GM12878 (cell line): ENCODE results near the gene IL1RAPL1. TPM values are rescaled to one million over a fixed set of nuclear protein-coding genes. Genes with fewer than 3 reads are reported as not detected.

Experiments used
- ATAC-seq: fragments of 200-7000 bp; cut with Tn5 transposase; 3 replicates; pipeline ENCODE4 v1.9.1; 2020; ENCODE audit warnings: mild to moderate bottlenecking, moderate library complexity
- BruUV-seq: library from RNA; stranded (reverse); fragments of 400-500 nt; replicated peaks from 2 replicates; lab custom pipeline; 2021; lab: Mats Ljungman, UMichigan
- CTCF ChIA-PET: fragments of 300-600 bp; sonication (Branson Sonifier 250); formaldehyde crosslinking; extraction: SDS; loops from one replicate; lab custom pipeline; 2021; ENCODE audit warnings: inconsistent platforms; lab: Yijun Ruan, JAX
- POLR2A ChIA-PET: fragments of 350-600 bp; formaldehyde crosslinking; extraction: SDS; loops from one replicate; lab custom pipeline; 2021; ENCODE audit warnings: inconsistent platforms; lab: Charles Lee
- RAD21 ChIA-PET: fragments of 300-600 bp; sonication (Branson Sonifier 250); formaldehyde crosslinking; loops from one replicate; lab custom pipeline; 2023; ENCODE audit warnings: antibody characterized with exemption; ENCODE audit not compliant: unreplicated experiment; lab: Charles Lee
- SMC1A ChIA-PET: fragments of 300-600 bp; sonication (Branson Sonifier 250); formaldehyde crosslinking; loops from one replicate; lab custom pipeline; 2023; ENCODE audit not compliant: unreplicated experiment, uncharacterized antibody; lab: Charles Lee
- DNase-seq: peaks from one replicate; pipeline ENCODE4 v3.0.0-alpha.2; 2011; ENCODE audit warnings: low read depth, low spot score
- FAIRE-seq: peaks from 3 replicates; lab custom pipeline; 2011; peaks lifted over from hg19 to GRCh38; lab: Jason Lieb, UNC
- H2AFZ ChIP-seq: 2 replicates; pipeline ENCODE4 v1.6.0; 2011; ENCODE audit warnings: low read depth, low read length, control low read depth; ENCODE audit not compliant: control insufficient read depth
- H3K27ac ChIP-seq: 2 replicates; pipeline ENCODE4 v1.5.1; 2011; ENCODE audit warnings: control low read depth; ENCODE audit not compliant: control insufficient read depth, insufficient read depth
- H3K27me3 ChIP-seq, 2 experiments: replicated peaks in 1 of 2; 2 replicates each; pipeline versions ENCODE4 v1.6.0 to v1.6.1; 2011; ENCODE audit warnings: low read length in 1 of 2; ENCODE audit not compliant: control insufficient read depth in 2 of 2, insufficient read depth in 2 of 2
- H3K36me3 ChIP-seq, 2 experiments: 2 replicates each; pipeline ENCODE4 v1.5.1; 2011; ENCODE audit warnings: low read length in 1 of 2; ENCODE audit not compliant: control insufficient read depth in 2 of 2, insufficient read depth in 2 of 2
- H3K4me1 ChIP-seq: 2 replicates; pipeline ENCODE4 v1.6.1; 2011; ENCODE audit warnings: mild to moderate bottlenecking, low read length, moderate library complexity, mixed read lengths; ENCODE audit not compliant: control insufficient read depth, insufficient read depth
- H3K4me2 ChIP-seq: 2 replicates; pipeline ENCODE4 v1.6.0; 2011; ENCODE audit warnings: control low read depth; ENCODE audit not compliant: control insufficient read depth, insufficient read depth
- H3K4me3 ChIP-seq: fragments of 200-600 bp; sonication (generic); 2 replicates; pipeline ENCODE4 v1.5.1; 2016
- H3K79me2 ChIP-seq: 2 replicates; pipeline ENCODE4 v1.6.0; 2011; ENCODE audit warnings: low read length; ENCODE audit not compliant: control insufficient read depth, insufficient read depth
- H3K9ac ChIP-seq: 2 replicates; pipeline ENCODE4 v1.8.0; 2011; ENCODE audit warnings: low read length, control low read depth, mixed read lengths; ENCODE audit not compliant: control insufficient read depth, insufficient read depth
- H3K9me3 ChIP-seq: replicated peaks from 3 replicates; pipeline ENCODE4 v1.5.1; 2011; ENCODE audit warnings: mild to moderate bottlenecking, low read length; ENCODE audit not compliant: control insufficient read depth, insufficient read depth
- H4K20me1 ChIP-seq: 2 replicates; pipeline ENCODE4 v1.6.0; 2011; ENCODE audit not compliant: control insufficient read depth, insufficient read depth
- ATF3 ChIP-seq: IDR thresholded peaks from 2 replicates; pipeline ENCODE4 v1.6.1; 2011; ENCODE audit warnings: low read depth, mild to moderate bottlenecking, low read length, moderate library complexity, borderline replicate concordance; ENCODE audit errors: extremely low read depth
- RUNX3 ChIP-seq: IDR thresholded peaks from 2 replicates; pipeline ENCODE4 v1.6.1; 2012; ENCODE audit warnings: low read length, inconsistent platforms
- WGBS: methylation state at CpG from one replicate; pipeline ENCODE4 v1.1.6; 2016; ENCODE audit warnings: low lambda C conversion rate; ENCODE audit not compliant: insufficient replicate concordance, insufficient coverage; ENCODE audit errors: missing lambda C conversion rate; 5-methylcytosine and 5-hydroxymethylcytosine counted together
- in situ Hi-C: fragments of 300-500 bp; cut with MboI; formaldehyde crosslinking; loops from 9 replicates; pipeline ENCODE4 v1.14.3; 2018; ENCODE audit warnings: mixed read lengths
- intact Hi-C: fragments of 100-400 bp; cut with micrococcal nuclease; formaldehyde crosslinking; loops from one replicate; pipeline ENCODE4 v1.14.2; 2022; ENCODE audit not compliant: unreplicated experiment
- polyA plus RNA-seq, 11 experiments: library from polyadenylated mRNA; depleted of rRNA in 4 of 11; unstranded in 6 of 11; stranded (reverse) in 5 of 11; fragments of >200 nt; fragmentation: Nextera tagmentation in 4 of 11; fragmentation: Illumina TruSeq in 1 of 11; extraction: Ambion mirVana in 4 of 11; extraction: Trizol in 1 of 11; gene quantifications; 1 replicate in 1 of 11; 2 replicates in 10 of 11; pipeline versions ENCODE4 v1.2.1 to v1.2.3, GENCODE V29; 2011 to 2016; ENCODE audit warnings: inconsistent platforms in 2 of 11, missing spikeins in 2 of 11, low read depth in 1 of 11
- total RNA-seq, 4 experiments: library from RNA; depleted of rRNA in 3 of 4; stranded (reverse); fragments of >200 nt in 3 of 4; fragmentation: Illumina TruSeq in 1 of 4; extraction: Trizol in 1 of 4; gene quantifications; 2 replicates each; pipeline versions ENCODE4 v1.2.1 to v1.2.3, GENCODE V29; 2013 to 2021
- TF ChIP-seq, protein P1 (sequence below): IDR thresholded peaks from 2 replicates; pipeline ENCODE4 v1.6.1; 2012; ENCODE audit warnings: improper control_type of control experiment, low read depth, low read length; ENCODE audit not compliant: insufficient replicate concordance
- TF ChIP-seq, protein P2 (sequence below): fragments of 450-650 bp; conservative IDR thresholded peaks from 2 replicates; pipeline ENCODE4 v1.6.1; 2017; ENCODE audit warnings: mild to moderate bottlenecking, moderate library complexity

IL1RAPL1 gene
- total and polyA plus RNA-seq, 10 of the 15 experiments (the other 5 are each of a cell fraction or from before 2014, with no cell fraction given), result not detected

DNA sequence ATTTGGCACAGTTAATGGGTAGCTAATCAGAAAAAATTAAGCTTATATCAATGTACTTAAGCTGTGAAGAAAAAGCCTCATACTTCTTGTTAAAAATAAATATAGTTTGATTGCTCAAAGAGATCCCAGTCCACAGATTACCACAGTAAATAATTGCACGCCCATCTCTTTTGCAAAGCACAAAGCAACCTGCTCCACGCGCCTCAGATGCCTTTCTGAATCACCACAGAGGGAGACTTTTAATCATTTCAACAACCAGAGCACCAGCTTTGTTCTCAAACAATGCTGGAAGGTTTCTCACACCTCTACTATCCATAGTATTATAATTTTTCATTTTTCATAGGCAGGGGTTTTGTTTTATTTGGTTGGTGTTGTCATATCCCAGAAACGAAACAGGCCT, 1289.5 kb downstream of the IL1RAPL1 start (continued):
- TF ChIP-seq, protein P1, sequence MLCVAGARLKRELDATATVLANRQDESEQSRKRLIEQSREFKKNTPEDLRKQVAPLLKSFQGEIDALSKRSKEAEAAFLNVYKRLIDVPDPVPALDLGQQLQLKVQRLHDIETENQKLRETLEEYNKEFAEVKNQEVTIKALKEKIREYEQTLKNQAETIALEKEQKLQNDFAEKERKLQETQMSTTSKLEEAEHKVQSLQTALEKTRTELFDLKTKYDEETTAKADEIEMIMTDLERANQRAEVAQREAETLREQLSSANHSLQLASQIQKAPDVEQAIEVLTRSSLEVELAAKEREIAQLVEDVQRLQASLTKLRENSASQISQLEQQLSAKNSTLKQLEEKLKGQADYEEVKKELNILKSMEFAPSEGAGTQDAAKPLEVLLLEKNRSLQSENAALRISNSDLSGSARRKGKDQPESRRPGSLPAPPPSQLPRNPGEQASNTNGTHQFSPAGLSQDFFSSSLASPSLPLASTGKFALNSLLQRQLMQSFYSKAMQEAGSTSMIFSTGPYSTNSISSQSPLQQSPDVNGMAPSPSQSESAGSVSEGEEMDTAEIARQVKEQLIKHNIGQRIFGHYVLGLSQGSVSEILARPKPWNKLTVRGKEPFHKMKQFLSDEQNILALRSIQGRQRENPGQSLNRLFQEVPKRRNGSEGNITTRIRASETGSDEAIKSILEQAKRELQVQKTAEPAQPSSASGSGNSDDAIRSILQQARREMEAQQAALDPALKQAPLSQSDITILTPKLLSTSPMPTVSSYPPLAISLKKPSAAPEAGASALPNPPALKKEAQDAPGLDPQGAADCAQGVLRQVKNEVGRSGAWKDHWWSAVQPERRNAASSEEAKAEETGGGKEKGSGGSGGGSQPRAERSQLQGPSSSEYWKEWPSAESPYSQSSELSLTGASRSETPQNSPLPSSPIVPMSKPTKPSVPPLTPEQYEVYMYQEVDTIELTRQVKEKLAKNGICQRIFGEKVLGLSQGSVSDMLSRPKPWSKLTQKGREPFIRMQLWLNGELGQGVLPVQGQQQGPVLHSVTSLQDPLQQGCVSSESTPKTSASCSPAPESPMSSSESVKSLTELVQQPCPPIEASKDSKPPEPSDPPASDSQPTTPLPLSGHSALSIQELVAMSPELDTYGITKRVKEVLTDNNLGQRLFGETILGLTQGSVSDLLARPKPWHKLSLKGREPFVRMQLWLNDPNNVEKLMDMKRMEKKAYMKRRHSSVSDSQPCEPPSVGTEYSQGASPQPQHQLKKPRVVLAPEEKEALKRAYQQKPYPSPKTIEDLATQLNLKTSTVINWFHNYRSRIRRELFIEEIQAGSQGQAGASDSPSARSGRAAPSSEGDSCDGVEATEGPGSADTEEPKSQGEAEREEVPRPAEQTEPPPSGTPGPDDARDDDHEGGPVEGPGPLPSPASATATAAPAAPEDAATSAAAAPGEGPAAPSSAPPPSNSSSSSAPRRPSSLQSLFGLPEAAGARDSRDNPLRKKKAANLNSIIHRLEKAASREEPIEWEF, result no peak
- TF ChIP-seq ATF3, result no peak
- TF ChIP-seq, protein P2, sequence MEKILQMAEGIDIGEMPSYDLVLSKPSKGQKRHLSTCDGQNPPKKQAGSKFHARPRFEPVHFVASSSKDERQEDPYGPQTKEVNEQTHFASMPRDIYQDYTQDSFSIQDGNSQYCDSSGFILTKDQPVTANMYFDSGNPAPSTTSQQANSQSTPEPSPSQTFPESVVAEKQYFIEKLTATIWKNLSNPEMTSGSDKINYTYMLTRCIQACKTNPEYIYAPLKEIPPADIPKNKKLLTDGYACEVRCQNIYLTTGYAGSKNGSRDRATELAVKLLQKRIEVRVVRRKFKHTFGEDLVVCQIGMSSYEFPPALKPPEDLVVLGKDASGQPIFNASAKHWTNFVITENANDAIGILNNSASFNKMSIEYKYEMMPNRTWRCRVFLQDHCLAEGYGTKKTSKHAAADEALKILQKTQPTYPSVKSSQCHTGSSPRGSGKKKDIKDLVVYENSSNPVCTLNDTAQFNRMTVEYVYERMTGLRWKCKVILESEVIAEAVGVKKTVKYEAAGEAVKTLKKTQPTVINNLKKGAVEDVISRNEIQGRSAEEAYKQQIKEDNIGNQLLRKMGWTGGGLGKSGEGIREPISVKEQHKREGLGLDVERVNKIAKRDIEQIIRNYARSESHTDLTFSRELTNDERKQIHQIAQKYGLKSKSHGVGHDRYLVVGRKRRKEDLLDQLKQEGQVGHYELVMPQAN, result no peak
- TF ChIP-seq, all 136 proteins: peak for 0

DNA sequence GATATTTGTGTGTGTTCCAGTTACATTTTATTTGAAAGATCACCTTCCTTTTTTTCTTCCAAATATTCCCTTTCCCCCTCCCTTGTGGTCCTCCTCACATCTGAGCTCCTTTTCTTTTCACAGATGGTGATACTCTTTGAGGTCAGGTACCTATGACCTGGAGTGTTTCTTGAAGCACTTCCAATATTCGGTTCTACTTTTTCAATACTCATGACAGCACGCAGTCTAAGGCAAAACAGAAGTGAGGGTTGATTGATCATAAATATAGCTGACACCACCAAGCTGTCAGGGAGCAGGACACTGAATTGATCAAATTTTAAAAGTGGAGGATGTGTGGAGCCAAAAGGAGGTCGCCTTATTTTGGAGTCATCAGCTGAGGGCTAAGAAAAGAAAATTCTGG, 1293.7 kb downstream of the IL1RAPL1 start:
- Histone ChIP-seq H3K36me3 (no peaks in the 10 kb centered on the region), H3K4me3 (no peak overlapping the region), H3K27ac (no peak overlapping the region), H3K79me2 (no peaks in the 10 kb centered on the region), H3K9ac (no peak overlapping the region), H2AFZ (no peak overlapping the region), H3K9me3 (no peaks in the 10 kb centered on the region), H3K27me3 (no peaks in the 10 kb centered on the region), H4K20me1 (no peaks in the 10 kb centered on the region), H3K4me2 (no peak overlapping the region), H3K4me1 (no peaks in the 10 kb centered on the region)
- no TSS peak for BruUV-seq
- ATAC-seq (no peak), DNase-seq (no peak), FAIRE-seq (no peak)
- ChIA-PET SMC1A (no interaction called here), CTCF (no interaction called here), POLR2A (no interaction called here), RAD21 (no interaction called here)
- WGBS, result 2% methylated on average over 3 of the region's 3 CpGs
- intact Hi-C loops (no loop called here), in situ Hi-C loops (no loop called here)
- TF ChIP-seq, protein P2, result no peak
- TF ChIP-seq RUNX3, result peak; percentile 7; the same call in 1 of the 2 replicates
